SK-N-SH treated with all-trans-retinoic acid at 6 μM for 48 hours (cell line): ENCODE results near the gene MTHFD1.

Source experiments
- ARNTL ChIP-seq: fragments of 450-650 bp; formaldehyde crosslinking; IDR thresholded peaks from 2 replicates; pipeline ENCODE4 v1.5.0; 2020; ENCODE audit warnings: low read depth, mild to moderate bottlenecking, moderate library complexity, borderline replicate concordance
- OSR1 ChIP-seq: fragments of 250-450 bp; sonication (Bioruptor Pico); IDR thresholded peaks from 2 replicates; pipeline ENCODE4 v1.8.0; 2022; ENCODE audit warnings: moderate library complexity, mild to moderate bottlenecking, inconsistent platforms
- ZFP30 ChIP-seq: fragments of 450-650 bp; formaldehyde crosslinking; IDR thresholded peaks from 2 replicates; pipeline ENCODE4 v1.5.0; 2022; ENCODE audit warnings: mild to moderate bottlenecking, moderate library complexity
- TF ChIP-seq, protein P1 (sequence below): fragments of 250-450 bp; sonication (Bioruptor Pico); IDR thresholded peaks from 2 replicates; pipeline ENCODE4 v1.5.1; 2020; ENCODE audit warnings: low read depth, mild to moderate bottlenecking, moderate library complexity

DNA sequence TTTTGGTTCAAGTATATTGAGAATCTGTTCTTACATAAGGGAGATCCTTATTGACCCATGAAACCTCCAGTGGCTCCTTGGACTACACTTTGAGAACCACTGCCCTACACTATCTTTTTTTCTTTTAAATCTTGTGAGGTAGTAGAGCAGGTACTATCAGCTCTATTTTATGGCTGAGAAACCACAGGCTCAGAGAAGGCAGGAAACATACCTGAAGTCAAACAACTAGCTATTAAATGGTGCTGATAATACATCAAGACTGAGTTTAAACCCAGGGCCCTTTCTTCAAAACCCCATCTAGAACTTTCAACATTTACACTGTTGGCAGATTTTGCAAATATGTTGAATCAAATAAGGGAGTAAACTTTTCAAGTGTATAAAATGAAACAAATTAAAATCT lies 108.6 kb downstream of the MTHFD1 start:
- no peak for TF ChIP-seq ZFP30
- TF ChIP-seq OSR1 (CRISPR knock-in tag): no peak
- no peak for TF ChIP-seq ARNTL (CRISPR knock-in tag)
- TF ChIP-seq, protein P1, sequence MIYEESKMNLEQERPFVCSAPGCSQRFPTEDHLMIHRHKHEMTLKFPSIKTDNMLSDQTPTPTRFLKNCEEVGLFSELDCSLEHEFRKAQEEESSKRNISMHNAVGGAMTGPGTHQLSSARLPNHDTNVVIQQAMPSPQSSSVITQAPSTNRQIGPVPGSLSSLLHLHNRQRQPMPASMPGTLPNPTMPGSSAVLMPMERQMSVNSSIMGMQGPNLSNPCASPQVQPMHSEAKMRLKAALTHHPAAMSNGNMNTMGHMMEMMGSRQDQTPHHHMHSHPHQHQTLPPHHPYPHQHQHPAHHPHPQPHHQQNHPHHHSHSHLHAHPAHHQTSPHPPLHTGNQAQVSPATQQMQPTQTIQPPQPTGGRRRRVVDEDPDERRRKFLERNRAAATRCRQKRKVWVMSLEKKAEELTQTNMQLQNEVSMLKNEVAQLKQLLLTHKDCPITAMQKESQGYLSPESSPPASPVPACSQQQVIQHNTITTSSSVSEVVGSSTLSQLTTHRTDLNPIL (CRISPR knock-in tag): no peak
